ENCODE results near the gene EIF3C. TPM values are rescaled to one million over a fixed set of nuclear protein-coding genes. Genes with fewer than 3 reads are reported as not detected.

EIF3C gene, protein sequence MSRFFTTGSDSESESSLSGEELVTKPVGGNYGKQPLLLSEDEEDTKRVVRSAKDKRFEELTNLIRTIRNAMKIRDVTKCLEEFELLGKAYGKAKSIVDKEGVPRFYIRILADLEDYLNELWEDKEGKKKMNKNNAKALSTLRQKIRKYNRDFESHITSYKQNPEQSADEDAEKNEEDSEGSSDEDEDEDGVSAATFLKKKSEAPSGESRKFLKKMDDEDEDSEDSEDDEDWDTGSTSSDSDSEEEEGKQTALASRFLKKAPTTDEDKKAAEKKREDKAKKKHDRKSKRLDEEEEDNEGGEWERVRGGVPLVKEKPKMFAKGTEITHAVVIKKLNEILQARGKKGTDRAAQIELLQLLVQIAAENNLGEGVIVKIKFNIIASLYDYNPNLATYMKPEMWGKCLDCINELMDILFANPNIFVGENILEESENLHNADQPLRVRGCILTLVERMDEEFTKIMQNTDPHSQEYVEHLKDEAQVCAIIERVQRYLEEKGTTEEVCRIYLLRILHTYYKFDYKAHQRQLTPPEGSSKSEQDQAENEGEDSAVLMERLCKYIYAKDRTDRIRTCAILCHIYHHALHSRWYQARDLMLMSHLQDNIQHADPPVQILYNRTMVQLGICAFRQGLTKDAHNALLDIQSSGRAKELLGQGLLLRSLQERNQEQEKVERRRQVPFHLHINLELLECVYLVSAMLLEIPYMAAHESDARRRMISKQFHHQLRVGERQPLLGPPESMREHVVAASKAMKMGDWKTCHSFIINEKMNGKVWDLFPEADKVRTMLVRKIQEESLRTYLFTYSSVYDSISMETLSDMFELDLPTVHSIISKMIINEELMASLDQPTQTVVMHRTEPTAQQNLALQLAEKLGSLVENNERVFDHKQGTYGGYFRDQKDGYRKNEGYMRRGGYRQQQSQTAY
- polyA plus RNA-seq, result 255 and 303 TPM in 2 replicates

GRCh38 chr16:28711220-28712083 is at the start of gene EIF3C:
TSS of gene EIF3C (plus strand) at chr16:28711464. CDS start at chr16:28711687, 223 bp downstream.

GRCh38 chr16:28751487-28751886 is 40.2 kb downstream of the EIF3C start, which contains the start of gene NPIPB9:
TSS of gene NPIPB9 (plus strand) at chr16:28751787.

Other genes starting within 250 kb of the EIF3C start
- gene NPIPB7, start 239.1 kb upstream of the EIF3C start, polyA plus RNA-seq, result not detected in 2 replicates
- gene CLN3, start 219.4 kb upstream of the EIF3C start, polyA plus RNA-seq, result 3.8 and 12.8 TPM in 2 replicates
- gene APOBR, start 216.8 kb upstream of the EIF3C start, polyA plus RNA-seq, result not detected in 2 replicates
- not detected in 2 replicates for gene IL27, start 204.6 kb upstream of the EIF3C start, polyA plus RNA-seq
- gene NUPR1, start 172.5 kb upstream of the EIF3C start, polyA plus RNA-seq, result 3.3 and 5.8 TPM in 2 replicates
- gene SGF29, start 157.5 kb upstream of the EIF3C start, polyA plus RNA-seq, result 10.6 and 14.6 TPM in 2 replicates
- gene SULT1A2, start 114.4 kb upstream of the EIF3C start, polyA plus RNA-seq, result 0.59 and 1.7 TPM in 2 replicates
- gene SULT1A1, start 101.4 kb upstream of the EIF3C start, polyA plus RNA-seq, result 35.1 and 39.9 TPM in 2 replicates
- not detected in 2 replicates for gene NPIPB8, start 73.4 kb upstream of the EIF3C start, polyA plus RNA-seq
- gene NPIPB9, start 40.3 kb downstream of the EIF3C start, polyA plus RNA-seq, result 1.6 TPM in 1 of 2 replicates, not detected in the other
- 7.1 and 12.1 TPM in 2 replicates for gene ATXN2L, start 111.5 kb downstream of the EIF3C start, polyA plus RNA-seq
- 84.1 and 84.6 TPM in 2 replicates for gene TUFM, start 134.9 kb downstream of the EIF3C start, polyA plus RNA-seq
- gene SH2B1, start 152.4 kb downstream of the EIF3C start, polyA plus RNA-seq, result 3.7 and 4.5 TPM in 2 replicates
- 0.52 TPM in 1 of 2 replicates, not detected in the other for gene ATP2A1, start 167.0 kb downstream of the EIF3C start, polyA plus RNA-seq
- gene RABEP2, start 213.8 kb downstream of the EIF3C start, polyA plus RNA-seq, result 0.43 and 0.49 TPM in 2 replicates
- not detected in 2 replicates for gene CD19, start 220.5 kb downstream of the EIF3C start, polyA plus RNA-seq
- gene NFATC2IP, start 239.5 kb downstream of the EIF3C start, polyA plus RNA-seq, result 5.0 and 6.6 TPM in 2 replicates